Measurements from ENCODE around the gene PARP12.

PARP12 gene

GRCh38 chr7:139992353-139993044 lies 70.3 kb downstream of the PARP12 start:
- DNase-seq (ENCODE audit: low read depth in 4 of 4, low spot score in 1 of 4): no peak

- DNase-seq (ENCODE audit: low read depth in 4 of 4, low spot score in 1 of 4): no peak
These were observed 70.8 kb downstream of the PARP12 start for GRCh38 chr7:139991911-139992310.

- DNase-seq (ENCODE audit: low read depth in 4 of 4, low spot score in 1 of 4): no peak
These were observed 71.5 kb downstream of the PARP12 start for GRCh38 chr7:139991269-139991666.

- no peak for DNase-seq (ENCODE audit: low read depth in 4 of 4, low spot score in 1 of 4)
These were observed 72.0 kb downstream of the PARP12 start for GRCh38 chr7:139990571-139991268.

- no peak for DNase-seq (ENCODE audit: low read depth in 4 of 4, low spot score in 1 of 4)
These were observed 72.6 kb downstream of the PARP12 start for GRCh38 chr7:139990142-139990535.

GRCh38 chr7:139989366-139990141 lies 73.2 kb downstream of the PARP12 start:
- no peak for DNase-seq (ENCODE audit: low read depth in 4 of 4, low spot score in 1 of 4)

GRCh38 chr7:139987691-139988516 lies 74.8 kb downstream of the PARP12 start:
- no peak for DNase-seq (ENCODE audit: low read depth in 4 of 4, low spot score in 1 of 4)

- DNase-seq (ENCODE audit: low read depth in 4 of 4, low spot score in 1 of 4): no peak
These were observed 76.9 kb downstream of the PARP12 start for GRCh38 chr7:139985811-139986210.

GRCh38 chr7:139984642-139985539 lies 77.9 kb downstream of the PARP12 start:
- DNase-seq (ENCODE audit: low read depth in 4 of 4, low spot score in 1 of 4): no peak

- DNase-seq (ENCODE audit: low read depth in 4 of 4, low spot score in 1 of 4): no peak
These were observed 79.5 kb downstream of the PARP12 start for GRCh38 chr7:139982927-139983920.

- DNase-seq (ENCODE audit: low read depth in 4 of 4, low spot score in 1 of 4): no peak
These were observed 81.2 kb downstream of the PARP12 start for GRCh38 chr7:139981511-139981895.

GRCh38 chr7:139976838-139977656 lies 85.7 kb downstream of the PARP12 start:
- no peak for DNase-seq (ENCODE audit: low read depth in 4 of 4, low spot score in 1 of 4)

- no peak for DNase-seq (ENCODE audit: low read depth in 4 of 4, low spot score in 1 of 4)
These were observed 86.5 kb downstream of the PARP12 start for GRCh38 chr7:139976055-139976837.

GRCh38 chr7:139974179-139974811 lies 88.5 kb downstream of the PARP12 start:
- no peak for DNase-seq (ENCODE audit: low read depth in 4 of 4, low spot score in 1 of 4)

All from stimulated activated CD4-positive, alpha-beta T cell treated with anti-CD3 and anti-CD28 coated beads, Interleukin-1b, Interleukin-23, amount 100 ng/mL, for 24 hours (primary cell).